H9 (cell line): Measurements from ENCODE around the gene COA1. TPM values are rescaled to one million over a fixed set of nuclear protein-coding genes. Genes with fewer than 3 reads are reported as not detected.

Experiments used
- DNase-seq: peaks from one replicate; pipeline ENCODE4 v3.0.0-alpha.2; 2017
- H2AFZ ChIP-seq: one replicate; pipeline ENCODE4 v1.6.1; 2013; ENCODE audit warnings: mild to moderate bottlenecking, low read length, control low read depth, moderate library complexity
- H2AK5ac ChIP-seq: 2 replicates; pipeline ENCODE4 v1.6.1; 2013; ENCODE audit warnings: low read length, control low read depth, mixed read lengths; ENCODE audit not compliant: insufficient read length
- H2BK120ac ChIP-seq: one replicate; pipeline ENCODE4 v1.6.1; 2013; ENCODE audit warnings: low read depth, mild to moderate bottlenecking, low read length, control low read depth, inconsistent platforms; ENCODE audit not compliant: poor library complexity, severe bottlenecking
- H2BK12ac ChIP-seq: 2 replicates; pipeline ENCODE4 v1.6.1; 2013; ENCODE audit warnings: low read length, control low read depth, mixed read lengths, low read depth; ENCODE audit not compliant: insufficient read length
- H2BK15ac ChIP-seq: 2 replicates; pipeline ENCODE4 v1.6.1; 2013; ENCODE audit warnings: low read depth, low read length, control low read depth
- H2BK20ac ChIP-seq: one replicate; pipeline ENCODE4 v1.6.1; 2013; ENCODE audit warnings: low read depth, mild to moderate bottlenecking, low read length, control low read depth, inconsistent platforms; ENCODE audit not compliant: poor library complexity, severe bottlenecking
- H2BK5ac ChIP-seq: 2 replicates; pipeline ENCODE4 v1.6.1; 2013; ENCODE audit warnings: low read length, control low read depth, mixed read lengths; ENCODE audit not compliant: insufficient read length
- H3K14ac ChIP-seq: 2 replicates; pipeline ENCODE4 v1.6.1; 2013; ENCODE audit warnings: low read length, control low read depth; ENCODE audit not compliant: insufficient read depth
- H3K18ac ChIP-seq: 2 replicates; pipeline ENCODE4 v1.6.1; 2013; ENCODE audit warnings: low read depth, mild to moderate bottlenecking, mixed read lengths, low read length, control low read depth; ENCODE audit not compliant: insufficient read length
- H3K23ac ChIP-seq: 2 replicates; pipeline ENCODE4 v1.6.1; 2013; ENCODE audit warnings: low read length, control low read depth, mixed read lengths, low read depth; ENCODE audit not compliant: insufficient read length
- H3K23me2 ChIP-seq: 2 replicates; pipeline ENCODE4 v1.6.1; 2013; ENCODE audit warnings: low read depth, mild to moderate bottlenecking, mixed read lengths, low read length, control low read depth; ENCODE audit not compliant: insufficient read length, poor library complexity, severe bottlenecking
- H3K27ac ChIP-seq: 2 replicates; pipeline ENCODE4 v1.5.1; 2013; ENCODE audit warnings: low read length, control low read depth, mixed read lengths, low read depth; ENCODE audit not compliant: insufficient read length
- H3K27me3 ChIP-seq: 2 replicates; pipeline ENCODE4 v1.6.1; 2013; ENCODE audit warnings: low read length, control low read depth, inconsistent platforms; ENCODE audit not compliant: insufficient read depth
- H3K4ac ChIP-seq: 2 replicates; pipeline ENCODE4 v1.6.1; 2013; ENCODE audit warnings: low read depth, mild to moderate bottlenecking, control low read depth, inconsistent platforms, low read length, moderate library complexity
- H3K4me1 ChIP-seq: 2 replicates; pipeline ENCODE4 v1.6.1; 2013; ENCODE audit warnings: low read length, control low read depth, inconsistent platforms; ENCODE audit not compliant: insufficient read depth
- H3K4me2 ChIP-seq: 2 replicates; pipeline ENCODE4 v1.6.1; 2013; ENCODE audit warnings: low read length, control low read depth, mixed read lengths; ENCODE audit not compliant: insufficient read length, insufficient read depth
- H3K56ac ChIP-seq: 2 replicates; pipeline ENCODE4 v1.6.1; 2013; ENCODE audit warnings: low read depth, mild to moderate bottlenecking, mixed read lengths, low read length, control low read depth; ENCODE audit not compliant: insufficient read length
- H3K79me1 ChIP-seq: 2 replicates; pipeline ENCODE4 v1.6.1; 2013; ENCODE audit warnings: low read depth, mild to moderate bottlenecking, moderate library complexity, low read length, control low read depth, inconsistent platforms; ENCODE audit not compliant: insufficient read depth, poor library complexity, severe bottlenecking
- H3K79me2 ChIP-seq: 2 replicates; pipeline ENCODE4 v1.6.1; 2013; ENCODE audit warnings: low read length, control low read depth, inconsistent platforms; ENCODE audit not compliant: insufficient read depth
- H3K9ac ChIP-seq: 2 replicates; pipeline ENCODE4 v1.6.1; 2013; ENCODE audit warnings: low read length, control low read depth, mixed read lengths; ENCODE audit not compliant: insufficient read length; ENCODE audit errors: extremely low read depth
- H3K9me3 ChIP-seq: one replicate; pipeline ENCODE4 v1.6.1; 2013; ENCODE audit warnings: low read depth, low read length, inconsistent platforms; ENCODE audit not compliant: control insufficient read depth
- H3T11ph ChIP-seq: one replicate; pipeline ENCODE4 v1.6.1; 2013; ENCODE audit warnings: mild to moderate bottlenecking, low read length, control low read depth, inconsistent platforms
- H4K20me1 ChIP-seq: one replicate; pipeline ENCODE4 v1.6.1; 2013; ENCODE audit not compliant: control insufficient read depth, insufficient read length, insufficient read depth
- H4K5ac ChIP-seq: 2 replicates; pipeline ENCODE4 v1.6.1; 2013; ENCODE audit warnings: low read depth, mild to moderate bottlenecking, mixed read lengths, low read length, control low read depth; ENCODE audit not compliant: insufficient read length
- H4K8ac ChIP-seq: replicated peaks from 2 replicates; pipeline ENCODE4 v1.6.1; 2013; ENCODE audit warnings: low read length, control low read depth, mixed read lengths, low read depth; ENCODE audit not compliant: insufficient read length
- H4K91ac ChIP-seq: 2 replicates; pipeline ENCODE4 v1.6.1; 2013; ENCODE audit warnings: low read depth, mild to moderate bottlenecking, moderate library complexity, mixed read lengths, low read length, control low read depth; ENCODE audit not compliant: insufficient read length
- H3K27ac Mint-ChIP-seq, 3 experiments: 2 replicates in 2 of 3; 3 replicates in 1 of 3; pipeline ENCODE4 v1.8.0; 2020 to 2021; ENCODE audit warnings: mixed read lengths in 3 of 3, mild to moderate bottlenecking in 1 of 3, moderate library complexity in 1 of 3
- H3K27me3 Mint-ChIP-seq: 2 replicates; pipeline ENCODE4 v1.8.0; 2021; ENCODE audit warnings: low read depth, mild to moderate bottlenecking, moderate library complexity, mixed read lengths
- H3K36me3 Mint-ChIP-seq, 3 experiments: 2 replicates in 2 of 3; 3 replicates in 1 of 3; pipeline ENCODE4 v1.8.0; 2020 to 2021; ENCODE audit warnings: low read depth in 3 of 3, mixed read lengths in 3 of 3; ENCODE audit not compliant: insufficient read depth in 1 of 3
- H3K4me1 Mint-ChIP-seq, 2 experiments: 2 replicates each; pipeline ENCODE4 v1.8.0; 2020; ENCODE audit warnings: mixed read lengths in 2 of 2
- H3K4me3 Mint-ChIP-seq, 2 experiments: 2 replicates in 1 of 2; 3 replicates in 1 of 2; pipeline ENCODE4 v1.8.0; 2020 to 2021; ENCODE audit warnings: mild to moderate bottlenecking in 2 of 2, mixed read lengths in 2 of 2, moderate library complexity in 1 of 2
- H3K9me3 Mint-ChIP-seq, 2 experiments: 2 replicates in 1 of 2; 3 replicates in 1 of 2; pipeline ENCODE4 v1.8.0; 2020; ENCODE audit warnings: mild to moderate bottlenecking in 2 of 2, mixed read lengths in 2 of 2, moderate library complexity in 1 of 2
- WGBS: extraction: QIAGEN DNeasy Blood & Tissue Kit; methylation state at CpG from one replicate; pipeline ENCODE4 v1.1.7; 2013; ENCODE audit warnings: missing lambda C conversion rate, low lambda C conversion rate, mixed read lengths; ENCODE audit not compliant: insufficient read length; ENCODE audit errors: extremely low coverage; 5-methylcytosine and 5-hydroxymethylcytosine counted together
- total RNA-seq: library from RNA; stranded (reverse); gene quantifications from 2 replicates; pipeline ENCODE4 v1.2.1, GENCODE V29; 2021
- TF ChIP-seq, protein P1 (sequence below): fragments of 200-600 bp; sonication (generic); conservative IDR thresholded peaks from 3 replicates; pipeline ENCODE4 v1.8.0; 2021; ENCODE audit warnings: antibody characterized with exemption, mild to moderate bottlenecking

COA1 gene
- total RNA-seq, 1 experiment from 2014 or later = 138 TPM

DNA sequence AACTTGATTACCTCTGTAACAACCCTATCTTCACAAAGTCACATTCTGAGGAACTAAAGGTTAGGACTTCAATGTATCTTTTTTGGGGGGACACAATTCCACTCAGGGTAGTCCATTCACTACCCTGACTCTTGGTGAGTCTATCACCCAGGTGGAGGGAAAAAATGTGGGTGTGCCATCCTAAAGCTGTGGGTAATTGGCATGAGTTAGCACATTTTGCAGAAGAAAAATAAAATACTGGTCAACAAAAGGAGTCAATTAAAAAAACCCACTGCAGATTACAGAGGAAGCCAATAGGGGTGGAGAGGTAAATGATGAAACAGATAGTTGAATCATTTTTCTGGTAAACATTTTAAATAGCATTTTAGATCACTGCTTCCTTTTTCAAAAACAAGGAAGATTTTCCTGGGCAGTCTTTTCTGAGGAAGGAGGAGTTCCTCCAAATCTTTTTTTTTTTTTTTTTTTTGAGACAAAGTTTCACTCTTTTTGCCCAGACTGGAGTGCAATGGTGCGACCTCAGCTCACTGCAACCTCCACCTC, 24.0 kb upstream of the COA1 start:
- Histone ChIP-seq H4K8ac (no peak overlapping the region), H3K4me2 (no peak overlapping the region), H3K79me1 (no peaks in the 10 kb centered on the region), H3K9ac (no peak overlapping the region), H3K27ac (no peak overlapping the region), H3K18ac (no peak overlapping the region), H2BK20ac (no peak overlapping the region), H3K9me3 (no peaks in the 10 kb centered on the region), H3K4me1 (no peaks in the 10 kb centered on the region), H3K23me2 (peaks cover 2% of the 10 kb centered on the region), H3K4ac (no peak overlapping the region), H3K23ac (no peak overlapping the region), H3K14ac (no peak overlapping the region), H2BK12ac (no peak overlapping the region), H2BK5ac (no peak overlapping the region), H3K27me3 (peaks cover 5% of the 10 kb centered on the region; the same call in 1 of the 2 replicates), H2AK5ac (no peak overlapping the region), H2AFZ (no peak overlapping the region), H2BK15ac (no peak overlapping the region), H4K5ac (no peak overlapping the region), H2BK120ac (no peak overlapping the region), H3T11ph (no peak overlapping the region), H3K56ac (no peak overlapping the region), H4K91ac (no peak overlapping the region), H4K20me1 (no peaks in the 10 kb centered on the region), H3K79me2 (no peaks in the 10 kb centered on the region)
- H3K27ac Mint-ChIP-seq = no peak overlapping the region
- no peaks in the 10 kb centered on the region for H3K9me3 Mint-ChIP-seq
- H3K4me3 Mint-ChIP-seq = no peak overlapping the region
- peaks cover 15 to 20% of the 10 kb centered on the region in 2 experiments for H3K4me1 Mint-ChIP-seq
- no peaks in the 10 kb centered on the region for H3K36me3 Mint-ChIP-seq
- TF ChIP-seq, protein P1, sequence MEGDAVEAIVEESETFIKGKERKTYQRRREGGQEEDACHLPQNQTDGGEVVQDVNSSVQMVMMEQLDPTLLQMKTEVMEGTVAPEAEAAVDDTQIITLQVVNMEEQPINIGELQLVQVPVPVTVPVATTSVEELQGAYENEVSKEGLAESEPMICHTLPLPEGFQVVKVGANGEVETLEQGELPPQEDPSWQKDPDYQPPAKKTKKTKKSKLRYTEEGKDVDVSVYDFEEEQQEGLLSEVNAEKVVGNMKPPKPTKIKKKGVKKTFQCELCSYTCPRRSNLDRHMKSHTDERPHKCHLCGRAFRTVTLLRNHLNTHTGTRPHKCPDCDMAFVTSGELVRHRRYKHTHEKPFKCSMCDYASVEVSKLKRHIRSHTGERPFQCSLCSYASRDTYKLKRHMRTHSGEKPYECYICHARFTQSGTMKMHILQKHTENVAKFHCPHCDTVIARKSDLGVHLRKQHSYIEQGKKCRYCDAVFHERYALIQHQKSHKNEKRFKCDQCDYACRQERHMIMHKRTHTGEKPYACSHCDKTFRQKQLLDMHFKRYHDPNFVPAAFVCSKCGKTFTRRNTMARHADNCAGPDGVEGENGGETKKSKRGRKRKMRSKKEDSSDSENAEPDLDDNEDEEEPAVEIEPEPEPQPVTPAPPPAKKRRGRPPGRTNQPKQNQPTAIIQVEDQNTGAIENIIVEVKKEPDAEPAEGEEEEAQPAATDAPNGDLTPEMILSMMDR = no peak
- DNase-seq = no peak
- no CpG with 5 or more reads among the region's 1 CpG for WGBS
- peaks cover 28% of the 10 kb centered on the region for H3K27me3 Mint-ChIP-seq
